KMS-11 (cell line): ENCODE results near the gene AMIGO3.

Experiments
- H2AFZ ChIP-seq: fragments of 200-600 bp; sonication (generic); 2 replicates; pipeline ENCODE4 v1.6.1; 2016; ENCODE audit warnings: antibody characterized with exemption, mixed run types, low read depth
- H3K27ac ChIP-seq: fragments of 200-600 bp; sonication (generic); 2 replicates; pipeline ENCODE4 v1.6.1; 2016; ENCODE audit warnings: mild to moderate bottlenecking, mixed run types
- H3K27me3 ChIP-seq: fragments of 200-600 bp; sonication (generic); 2 replicates; pipeline ENCODE4 v1.6.1; 2017; ENCODE audit warnings: mild to moderate bottlenecking, low read depth, mixed run types, moderate library complexity; ENCODE audit not compliant: insufficient read depth
- H3K36me3 ChIP-seq: fragments of 200-600 bp; sonication (generic); 2 replicates; pipeline ENCODE4 v1.6.1; 2017; ENCODE audit warnings: mild to moderate bottlenecking, mixed run types; ENCODE audit not compliant: insufficient read depth
- H3K4me1 ChIP-seq: fragments of 200-600 bp; sonication (generic); 2 replicates; pipeline ENCODE4 v1.6.1; 2016; ENCODE audit warnings: mild to moderate bottlenecking, low read depth, mixed run types; ENCODE audit not compliant: poor library complexity, severe bottlenecking
- H3K4me2 ChIP-seq: fragments of 200-600 bp; sonication (generic); 2 replicates; pipeline ENCODE4 v1.7.0; 2016; ENCODE audit warnings: mild to moderate bottlenecking, mixed run types
- H3K4me3 ChIP-seq: fragments of 200-600 bp; sonication (generic); IDR thresholded peaks from 2 replicates; pipeline ENCODE4 v1.6.1; 2017; ENCODE audit warnings: low read depth, low read length, mixed read lengths; ENCODE audit not compliant: insufficient read depth
- H3K79me2 ChIP-seq: fragments of 200-600 bp; sonication (generic); 2 replicates; pipeline ENCODE4 v1.6.1; 2016; ENCODE audit warnings: low read depth, mixed run types; ENCODE audit not compliant: insufficient read depth
- H3K9ac ChIP-seq: fragments of 200-600 bp; sonication (generic); 2 replicates; pipeline ENCODE4 v1.6.1; 2016; ENCODE audit warnings: mild to moderate bottlenecking, mixed run types
- H4K20me1 ChIP-seq: fragments of 200-600 bp; sonication (generic); 2 replicates; pipeline ENCODE4 v1.6.1; 2016; ENCODE audit warnings: mild to moderate bottlenecking, mixed run types; ENCODE audit not compliant: insufficient read depth
- TF ChIP-seq, protein P1 (sequence below): fragments of 200-600 bp; sonication (generic); conservative IDR thresholded peaks from 2 replicates; pipeline ENCODE4 v1.6.1; 2017; ENCODE audit warnings: low read depth, mild to moderate bottlenecking, antibody characterized with exemption, low read length, moderate library complexity, mixed read lengths

Gene AMIGO3

DNA sequence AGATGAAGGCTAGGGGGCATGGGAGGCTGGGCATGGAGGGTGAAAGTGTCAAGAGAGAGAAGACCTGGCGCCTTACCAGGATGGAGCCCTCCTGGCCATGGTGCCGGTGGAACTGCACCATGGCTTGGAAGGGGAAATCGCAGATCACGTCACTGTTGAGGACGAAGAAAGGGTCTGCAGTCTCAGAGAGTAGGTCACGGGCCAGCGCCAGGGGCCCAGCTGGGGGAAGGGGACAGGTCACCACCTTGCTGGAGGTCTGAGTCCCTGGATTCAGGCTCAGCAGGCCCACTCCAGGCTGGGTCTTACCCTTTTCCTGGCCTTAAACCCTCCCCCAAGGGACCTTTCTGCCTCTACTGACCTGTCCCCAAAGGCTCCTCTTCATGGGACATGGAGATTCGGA, 3.4 kb upstream of the AMIGO3 start:
- Histone ChIP-seq H3K4me2 (peak overlapping the region; percentile 60; the same call in 1 of the 2 replicates), H3K4me1 (peaks cover 14% of the 10 kb centered on the region), H3K36me3 (no peaks in the 10 kb centered on the region), H3K27me3 (no peaks in the 10 kb centered on the region), H3K4me3 (no peak overlapping the region), H2AFZ (no peak overlapping the region), H3K79me2 (peaks cover 9% of the 10 kb centered on the region; the same call in 1 of the 2 replicates), H3K9ac (peak overlapping the region; percentile 91; the same call in 1 of the 2 replicates), H3K27ac (peak overlapping the region; percentile 93; the same call in 1 of the 2 replicates), H4K20me1 (no peaks in the 10 kb centered on the region)
- TF ChIP-seq, protein P1, sequence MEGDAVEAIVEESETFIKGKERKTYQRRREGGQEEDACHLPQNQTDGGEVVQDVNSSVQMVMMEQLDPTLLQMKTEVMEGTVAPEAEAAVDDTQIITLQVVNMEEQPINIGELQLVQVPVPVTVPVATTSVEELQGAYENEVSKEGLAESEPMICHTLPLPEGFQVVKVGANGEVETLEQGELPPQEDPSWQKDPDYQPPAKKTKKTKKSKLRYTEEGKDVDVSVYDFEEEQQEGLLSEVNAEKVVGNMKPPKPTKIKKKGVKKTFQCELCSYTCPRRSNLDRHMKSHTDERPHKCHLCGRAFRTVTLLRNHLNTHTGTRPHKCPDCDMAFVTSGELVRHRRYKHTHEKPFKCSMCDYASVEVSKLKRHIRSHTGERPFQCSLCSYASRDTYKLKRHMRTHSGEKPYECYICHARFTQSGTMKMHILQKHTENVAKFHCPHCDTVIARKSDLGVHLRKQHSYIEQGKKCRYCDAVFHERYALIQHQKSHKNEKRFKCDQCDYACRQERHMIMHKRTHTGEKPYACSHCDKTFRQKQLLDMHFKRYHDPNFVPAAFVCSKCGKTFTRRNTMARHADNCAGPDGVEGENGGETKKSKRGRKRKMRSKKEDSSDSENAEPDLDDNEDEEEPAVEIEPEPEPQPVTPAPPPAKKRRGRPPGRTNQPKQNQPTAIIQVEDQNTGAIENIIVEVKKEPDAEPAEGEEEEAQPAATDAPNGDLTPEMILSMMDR = no peak

DNA sequence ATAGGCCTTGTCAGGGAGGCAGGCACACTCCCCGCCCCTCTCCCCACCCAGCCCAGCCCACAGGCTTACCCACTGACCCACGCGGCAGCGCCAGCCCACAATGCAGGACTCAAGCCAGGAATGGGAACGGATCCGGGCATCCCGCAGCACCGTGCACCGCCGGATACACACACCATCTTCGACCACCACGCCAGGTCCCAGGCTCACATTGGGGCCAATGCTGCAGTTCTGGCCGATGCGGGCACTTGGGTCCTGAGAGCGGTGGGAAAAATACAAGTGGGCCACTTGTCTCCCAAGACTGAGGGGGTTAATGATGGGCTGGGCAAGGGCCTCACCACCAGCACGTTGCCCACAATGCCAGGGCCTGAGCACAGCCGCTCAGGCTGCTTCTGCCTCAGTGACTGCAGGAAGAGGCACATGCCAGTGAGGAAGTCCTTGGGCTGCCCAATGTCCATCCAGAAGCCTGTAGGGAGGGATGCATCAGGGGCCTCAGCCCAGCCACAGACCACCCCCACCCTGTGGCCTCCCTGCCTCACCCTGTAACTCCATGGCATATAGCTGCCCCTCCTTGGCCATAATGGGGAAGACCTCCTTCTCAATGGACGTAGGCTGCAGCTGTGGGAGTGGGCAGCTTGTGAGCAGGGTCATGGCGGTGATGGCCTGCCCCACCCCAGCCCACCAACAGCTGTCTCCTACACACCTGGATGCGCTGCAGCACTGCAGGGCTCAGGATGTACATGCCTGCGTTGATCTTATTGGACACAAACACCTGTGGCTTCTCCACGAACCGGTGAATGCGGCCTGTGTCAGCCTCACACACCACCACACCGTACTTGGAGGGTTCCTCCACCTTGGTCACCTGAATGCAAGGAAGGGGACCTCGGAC, 2.7 kb upstream of the AMIGO3 start:
- no peak overlapping the region for H3K27ac ChIP-seq
- no peak overlapping the region for H3K4me3 ChIP-seq
- H2AFZ ChIP-seq = no peak overlapping the region
- H3K4me1 ChIP-seq = peaks cover 14% of the 10 kb centered on the region
- no peaks in the 10 kb centered on the region for H4K20me1 ChIP-seq
- TF ChIP-seq, protein P1 = no peak
- H3K27me3 ChIP-seq = no peaks in the 10 kb centered on the region
- H3K79me2 ChIP-seq = peaks cover 9% of the 10 kb centered on the region; the same call in 1 of the 2 replicates
- H3K9ac ChIP-seq = no peak overlapping the region
- peak overlapping the region; percentile 60; the same call in 1 of the 2 replicates for H3K4me2 ChIP-seq
- H3K36me3 ChIP-seq = no peaks in the 10 kb centered on the region

DNA sequence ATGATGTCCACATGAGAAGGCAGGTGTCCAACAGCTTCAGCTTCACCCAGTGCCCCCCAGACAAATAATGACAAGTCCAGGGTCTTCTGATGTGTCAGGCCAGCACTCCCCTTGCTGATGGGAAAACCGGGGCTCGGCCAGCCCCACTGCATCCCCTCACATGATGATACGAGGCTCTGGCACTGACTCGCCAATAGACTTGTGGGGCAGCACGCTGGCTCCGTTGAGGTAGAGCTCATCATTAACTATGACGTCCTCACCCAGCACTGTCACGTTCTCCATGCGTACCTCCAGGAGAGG, 2.1 kb upstream of the AMIGO3 start:
- Histone ChIP-seq H3K36me3 (no peaks in the 10 kb centered on the region), H3K79me2 (peaks cover 9% of the 10 kb centered on the region; the same call in 1 of the 2 replicates), H3K9ac (no peak overlapping the region), H3K27me3 (no peaks in the 10 kb centered on the region), H3K4me3 (no peak overlapping the region), H2AFZ (no peak overlapping the region), H3K4me1 (peaks cover 14% of the 10 kb centered on the region), H3K27ac (no peak overlapping the region), H3K4me2 (no peak overlapping the region), H4K20me1 (no peaks in the 10 kb centered on the region)
- TF ChIP-seq, protein P1 = no peak

DNA sequence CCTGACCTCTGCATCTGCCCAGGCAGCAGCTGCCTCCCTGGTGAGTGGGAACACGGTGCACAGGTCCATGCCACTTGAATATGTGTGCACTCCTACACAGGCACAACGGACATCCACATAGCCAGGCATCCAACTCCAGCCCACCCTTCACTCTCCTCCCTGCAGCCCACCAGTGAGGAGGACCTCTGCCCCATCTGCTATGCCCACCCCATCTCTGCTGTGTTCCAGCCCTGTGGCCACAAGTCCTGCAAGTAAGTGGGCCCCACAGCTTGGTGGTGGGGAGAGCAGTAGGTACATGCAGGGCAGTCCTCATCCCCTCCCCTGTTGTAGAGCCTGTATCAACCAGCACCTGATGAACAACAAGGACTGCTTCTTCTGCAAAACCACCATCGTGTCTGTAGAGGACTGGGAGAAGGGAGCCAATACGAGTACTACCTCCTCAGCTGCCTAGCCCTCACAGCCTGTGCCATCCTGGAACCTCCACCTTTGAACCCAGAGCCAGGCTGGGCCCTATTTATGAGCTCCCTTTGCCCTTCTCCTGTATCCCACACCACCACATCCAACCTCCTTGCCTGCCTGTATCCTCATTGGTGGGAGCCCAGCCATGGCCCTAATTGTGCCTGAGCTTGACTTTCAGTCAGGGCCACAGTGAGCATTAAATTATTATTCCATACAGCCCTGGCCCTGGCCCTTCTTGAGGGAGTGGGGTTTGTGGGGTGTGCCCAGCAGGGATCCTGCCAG, 1.5 kb upstream of the AMIGO3 start:
- Histone ChIP-seq H4K20me1 (no peaks in the 10 kb centered on the region), H3K4me1 (peaks cover 14% of the 10 kb centered on the region), H3K9ac (no peak overlapping the region), H3K79me2 (peaks cover 9% of the 10 kb centered on the region; the same call in 1 of the 2 replicates), H2AFZ (no peak overlapping the region), H3K4me2 (no peak overlapping the region), H3K36me3 (no peaks in the 10 kb centered on the region), H3K27me3 (no peaks in the 10 kb centered on the region), H3K27ac (no peak overlapping the region), H3K4me3 (no peak overlapping the region)
- TF ChIP-seq, protein P1 = no peak
